Stimulated activated CD8-positive, alpha-beta memory T cell treated with anti-CD3 and anti-CD28 coated beads, Interleukin-15, amount 100 ng/mL, for 1 hour (primary cell): Measurements from ENCODE around the gene ADGRV1.
"Not testable (repeated sequence)": the region's sequence is repeated elsewhere in the genome, so short reads cannot be mapped to it uniquely, and the experiment has no call there.

Experiments used
- DNase-seq: peaks from one replicate; pipeline ENCODE4 v3.0.0-alpha.2; 2020; ENCODE audit warnings: low read depth

ADGRV1 gene

DNA sequence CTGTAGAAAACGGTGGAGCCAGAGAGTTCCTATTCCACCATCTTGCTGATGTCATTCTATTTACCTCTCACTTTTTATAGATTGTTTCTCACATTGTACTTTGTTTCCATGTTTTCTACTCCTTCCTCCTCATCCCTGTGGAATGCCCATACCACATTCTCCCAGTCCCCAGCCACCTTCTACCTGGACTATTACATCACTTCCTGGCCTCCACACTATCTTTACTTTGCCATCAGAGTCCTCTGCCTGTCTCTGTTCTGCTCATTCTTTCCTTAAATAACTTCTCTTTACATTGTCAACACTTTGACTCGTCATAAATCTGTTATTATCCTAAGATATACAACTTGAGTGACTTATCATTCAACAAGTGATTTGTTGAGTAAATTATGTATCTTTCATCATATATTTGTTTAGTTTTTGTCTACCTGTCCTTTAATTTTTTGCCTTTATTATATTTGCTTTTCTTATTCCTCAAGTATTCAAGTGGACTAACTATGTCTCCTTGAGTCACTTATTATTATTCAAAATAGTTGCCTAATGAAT, 182.5 kb downstream of the ADGRV1 start:
- no peak for DNase-seq

DNA sequence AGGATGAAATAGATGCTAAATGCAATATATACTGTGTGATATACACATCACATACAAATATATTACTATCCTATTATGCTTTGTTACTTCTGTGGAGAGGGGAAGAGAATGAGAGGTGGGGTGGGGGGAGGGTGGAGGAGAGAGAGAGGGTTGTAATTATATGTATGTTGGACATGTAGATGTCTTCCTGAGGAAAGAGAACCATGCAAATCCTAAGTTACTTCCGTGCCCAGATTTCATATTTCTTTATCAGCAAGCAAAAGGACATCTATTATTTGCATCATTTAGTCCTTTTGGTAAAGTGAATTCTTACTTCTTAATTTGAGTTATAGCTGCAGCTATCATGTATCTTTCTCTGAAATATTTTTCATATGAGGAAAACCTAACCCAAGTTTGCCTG, 187.5 kb downstream of the ADGRV1 start:
- DNase-seq, result no peak

DNA sequence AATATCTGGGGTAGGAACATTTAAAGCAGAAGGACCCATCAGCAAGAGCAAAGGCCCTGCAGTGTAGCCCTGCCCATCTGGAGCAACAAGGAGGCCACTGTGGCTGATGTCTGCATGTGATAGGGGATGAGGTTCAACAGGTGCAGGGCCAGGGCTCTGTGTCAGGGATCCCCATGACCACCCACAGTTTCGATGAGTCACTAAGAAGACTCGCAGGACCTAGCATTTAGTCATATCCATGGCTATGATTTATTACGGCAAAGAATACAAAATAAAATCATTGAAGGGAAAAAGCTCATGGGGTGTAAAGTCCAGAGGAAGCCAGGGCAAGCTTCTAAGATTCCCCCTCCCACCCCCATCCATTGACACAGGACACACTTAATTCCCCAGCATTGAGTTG, 188.6 kb downstream of the ADGRV1 start:
- DNase-seq, result no peak

DNA sequence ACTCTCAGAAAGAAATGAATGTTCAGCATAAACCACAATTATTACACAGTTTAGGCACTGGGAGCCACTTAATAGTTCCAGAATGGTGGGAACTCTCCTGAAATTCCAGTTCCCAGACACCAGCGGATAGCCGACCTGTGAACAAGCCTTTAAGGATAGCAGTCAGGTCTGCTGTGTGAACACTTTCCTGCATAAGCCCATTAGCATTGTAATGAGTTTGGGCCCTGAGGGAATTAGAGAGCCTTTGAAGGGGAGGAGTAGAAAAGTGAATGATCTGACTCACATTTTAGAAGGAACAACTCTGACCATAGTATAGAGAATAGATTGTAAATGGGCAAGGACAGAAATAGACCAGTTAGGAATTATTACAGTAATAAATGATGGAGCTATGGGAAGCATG, 189.1 kb downstream of the ADGRV1 start:
- DNase-seq, result no peak

DNA sequence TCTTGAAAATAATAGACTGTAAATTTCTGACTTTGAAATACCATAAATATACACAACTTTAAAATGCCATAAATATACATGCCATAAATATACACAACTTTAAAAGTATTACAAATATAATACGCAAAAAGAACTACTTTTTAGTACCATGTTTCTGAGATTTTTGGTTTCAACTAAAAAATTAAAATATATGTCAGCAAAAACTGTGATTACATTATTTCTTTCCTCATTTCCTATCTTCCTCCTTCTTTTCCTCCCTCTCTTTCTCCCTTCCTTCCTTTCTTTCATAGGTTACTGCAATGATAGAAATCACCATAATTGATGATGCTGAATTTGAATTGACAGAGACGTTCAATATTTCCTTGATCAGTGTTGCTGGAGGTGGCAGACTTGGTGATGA, 200.5 kb downstream of the ADGRV1 start:
- DNase-seq, result no peak

DNA sequence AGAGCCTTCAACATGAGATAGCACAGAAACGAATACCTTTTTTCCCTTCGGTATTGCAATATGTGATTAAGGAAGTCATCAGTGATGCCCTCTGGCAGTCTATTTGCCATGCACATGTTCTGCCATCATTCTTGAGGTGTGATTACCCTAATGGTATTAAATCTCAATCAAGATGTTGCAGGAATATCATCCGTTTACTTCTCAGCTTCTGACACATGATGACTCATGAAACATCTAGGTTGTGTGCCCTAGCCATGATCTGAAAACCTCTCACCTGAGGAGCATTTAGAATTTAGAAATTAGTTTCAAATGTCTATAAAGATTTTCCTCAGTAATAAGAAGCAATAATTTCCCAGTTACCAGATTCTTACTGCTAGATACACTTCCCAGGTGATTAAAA, 209.1 kb downstream of the ADGRV1 start:
- DNase-seq, result no peak

DNA sequence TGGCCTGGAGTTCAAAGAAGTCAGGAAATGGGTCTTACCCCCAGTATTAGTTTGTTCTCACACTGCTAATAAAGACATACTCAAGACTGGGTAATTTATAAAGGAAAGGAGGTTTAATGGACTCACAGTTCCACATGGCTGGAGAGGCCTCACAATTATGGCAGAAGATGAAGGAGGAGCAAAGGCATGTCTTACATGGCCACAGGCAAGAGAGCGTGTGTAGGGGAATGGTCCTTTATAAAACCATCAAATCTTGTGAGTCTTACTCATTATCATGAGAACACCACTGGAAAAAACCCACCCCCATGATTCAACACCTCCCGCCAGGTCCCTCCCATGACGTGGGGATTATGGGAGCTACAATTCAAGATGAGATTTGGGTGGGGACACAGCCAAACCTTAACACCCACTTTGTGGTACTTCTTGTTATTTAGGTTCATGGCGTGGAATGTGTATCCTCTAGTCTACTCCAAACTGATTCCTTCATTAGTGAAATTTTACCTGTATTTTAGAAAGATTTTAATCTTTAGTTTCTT, 211.5 kb downstream of the ADGRV1 start:
- not testable (repeated sequence) for DNase-seq

DNA sequence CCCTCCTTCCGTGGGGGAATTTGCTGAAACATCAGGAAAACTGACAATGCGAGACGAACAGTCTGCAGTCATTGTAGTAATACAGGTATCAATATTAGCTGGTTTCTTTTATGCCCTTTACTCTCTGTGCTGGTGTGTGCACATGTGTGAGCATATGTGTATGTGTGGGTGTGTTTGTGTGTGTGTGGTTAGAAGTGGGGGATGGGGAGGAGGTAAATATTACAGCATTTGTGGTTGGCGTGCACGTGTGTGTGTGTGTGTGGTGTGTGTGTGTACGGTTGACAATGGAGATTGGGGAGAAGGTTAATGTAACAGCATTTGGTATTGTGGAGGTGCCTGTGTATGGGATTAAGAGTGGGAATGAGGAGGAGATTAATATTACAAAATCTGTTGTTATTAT, 219.4 kb downstream of the ADGRV1 start:
- no peak for DNase-seq

DNA sequence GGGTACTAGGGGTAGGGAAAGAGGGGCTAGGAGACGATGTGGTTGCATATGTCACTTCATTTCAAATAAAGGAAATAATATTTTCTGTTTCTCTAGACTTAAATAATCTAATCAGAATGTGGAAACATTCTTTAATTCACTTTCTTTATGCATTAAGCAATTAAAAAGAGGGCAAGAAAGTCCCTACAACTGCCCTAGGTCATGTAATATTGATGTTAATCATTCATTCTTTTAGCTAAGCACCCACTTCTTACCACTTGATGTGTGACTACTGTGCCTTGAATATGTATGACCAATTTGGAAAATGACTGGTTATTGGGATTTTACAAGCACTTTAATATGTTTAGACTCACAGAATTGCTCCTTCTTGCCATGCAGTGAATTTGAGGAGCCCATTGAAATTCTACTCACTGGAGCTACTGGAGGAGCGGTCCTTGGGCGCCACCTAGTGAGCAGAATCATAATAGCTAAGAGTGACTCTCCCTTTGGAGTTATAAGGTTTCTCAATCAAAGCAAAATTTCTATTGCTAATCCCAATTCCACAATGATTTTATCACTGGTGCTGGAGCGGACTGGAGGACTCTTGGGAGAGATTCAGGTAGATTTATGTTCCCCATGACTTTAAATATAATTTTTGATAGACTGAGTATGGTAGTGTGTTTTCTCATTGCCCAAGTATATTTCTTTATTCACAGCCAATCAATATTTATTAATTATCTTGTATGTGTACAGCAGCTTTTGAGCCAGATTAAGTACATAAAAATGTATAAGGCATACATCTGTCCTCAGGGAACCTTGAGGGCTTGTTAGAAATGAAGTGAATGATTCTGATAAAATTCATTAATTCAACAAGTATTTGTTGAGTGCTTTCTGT, 225.1 kb downstream of the ADGRV1 start:
- peak; percentile 49 for DNase-seq

DNA sequence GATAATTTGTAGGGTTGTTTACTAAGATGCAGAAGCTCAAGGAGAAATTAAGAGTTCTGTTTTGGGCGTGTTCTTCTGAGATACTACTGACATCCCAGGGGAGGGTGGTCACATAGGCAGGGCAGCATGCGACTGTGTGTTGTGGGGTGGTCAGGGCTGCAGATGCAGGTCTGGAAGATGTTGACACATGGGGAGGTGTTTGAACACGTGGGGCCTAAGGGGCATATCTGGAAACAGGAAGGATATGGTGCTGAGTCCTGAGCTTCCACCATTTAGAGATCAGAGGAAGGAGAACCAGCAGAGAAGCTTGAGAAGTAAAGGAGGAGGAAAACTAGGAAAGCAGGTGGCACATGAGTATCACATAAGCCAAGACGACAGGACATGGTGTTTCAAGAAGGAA, 228.2 kb downstream of the ADGRV1 start:
- DNase-seq, result no peak

DNA sequence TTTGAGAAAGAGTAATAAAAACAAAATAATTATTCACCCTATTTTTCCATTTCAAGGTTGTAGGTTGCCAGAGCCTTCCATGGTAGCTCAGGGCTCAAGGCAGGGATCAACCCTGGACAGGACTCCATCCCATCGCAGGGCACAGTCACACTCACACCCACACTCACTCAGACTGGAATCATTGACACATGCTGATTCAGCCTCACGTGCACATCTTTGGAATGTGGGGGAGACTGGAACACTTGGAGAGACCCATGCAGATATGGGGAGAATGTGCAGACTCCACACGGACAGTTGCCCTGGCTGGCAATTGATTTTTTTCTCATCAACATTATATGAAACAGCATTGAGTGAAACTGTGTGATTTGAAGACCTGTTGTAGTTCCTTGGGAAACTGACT, 234.1 kb downstream of the ADGRV1 start:
- no peak for DNase-seq

DNA sequence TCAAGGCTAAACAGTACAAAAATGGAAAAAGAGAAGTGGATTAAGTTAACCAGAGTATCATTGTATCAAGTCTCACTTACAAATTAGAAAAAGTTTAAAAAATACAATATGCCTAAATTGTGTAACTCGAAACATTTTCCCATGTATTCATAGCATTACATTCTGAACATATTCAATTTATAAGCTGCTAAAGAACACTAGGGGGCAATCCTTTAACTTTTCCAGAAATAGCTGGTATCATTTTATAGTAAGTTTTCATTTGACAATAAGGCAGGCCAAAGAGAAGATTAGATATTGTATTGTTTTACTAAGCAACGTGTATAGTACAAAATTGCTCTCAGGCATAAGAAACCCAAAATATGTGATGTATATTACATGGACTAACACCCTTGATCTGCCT, 234.6 kb downstream of the ADGRV1 start:
- no peak for DNase-seq

DNA sequence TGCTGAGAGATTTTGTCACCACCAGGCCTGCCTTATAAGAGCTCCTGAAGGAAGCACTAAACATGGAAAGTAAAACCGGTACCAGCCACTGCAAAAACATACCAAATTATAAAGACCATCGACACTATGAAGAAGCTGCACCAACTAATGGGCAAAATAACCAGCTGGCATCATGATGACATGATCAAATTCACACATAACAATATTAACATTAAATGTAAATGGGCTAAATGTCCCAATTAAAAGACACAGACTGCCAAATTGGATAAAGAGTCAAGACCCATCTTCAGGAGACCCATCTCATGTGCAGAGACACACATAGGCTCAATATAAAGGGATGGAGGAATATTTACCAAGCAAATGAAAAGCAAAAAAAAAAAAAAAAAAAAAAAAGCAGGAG, 238.3 kb downstream of the ADGRV1 start:
- not testable (repeated sequence) for DNase-seq

DNA sequence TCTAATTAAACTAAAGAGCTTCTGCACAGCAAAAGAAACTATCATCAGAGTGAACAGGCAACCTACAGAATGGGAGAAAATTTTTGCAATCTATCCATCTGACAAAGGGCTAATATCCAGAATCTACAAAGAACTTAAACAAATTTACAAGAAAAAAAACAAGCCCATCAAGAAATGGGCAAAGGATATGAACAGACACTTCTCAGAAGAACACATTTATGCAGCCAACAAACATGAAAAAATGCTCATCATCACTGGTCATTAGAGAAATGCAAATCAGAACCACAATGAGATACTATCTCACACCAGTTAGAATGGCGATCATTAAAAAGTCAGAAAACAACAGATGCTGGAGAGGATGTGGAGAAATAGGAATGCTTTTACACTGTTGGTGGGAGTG, 241.5 kb downstream of the ADGRV1 start:
- not testable (repeated sequence) for DNase-seq

DNA sequence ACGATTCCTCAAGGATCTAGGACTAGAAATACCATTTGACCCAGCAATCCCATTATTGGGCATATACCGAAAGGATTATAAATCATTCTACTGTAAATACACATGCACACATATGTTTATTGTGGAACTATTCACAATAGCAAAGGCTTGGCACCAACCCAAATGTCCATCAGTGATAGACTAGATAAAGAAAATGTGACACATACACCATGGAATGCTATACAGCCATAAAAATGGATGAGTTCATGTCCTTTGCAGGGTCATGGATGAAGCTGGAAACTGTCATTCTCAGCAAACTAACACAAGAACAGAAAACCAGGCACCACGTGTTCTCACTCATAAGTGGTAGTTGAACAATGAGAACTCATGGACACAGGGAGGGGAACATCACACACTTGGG, 241.9 kb downstream of the ADGRV1 start:
- DNase-seq, result not testable (repeated sequence)

DNA sequence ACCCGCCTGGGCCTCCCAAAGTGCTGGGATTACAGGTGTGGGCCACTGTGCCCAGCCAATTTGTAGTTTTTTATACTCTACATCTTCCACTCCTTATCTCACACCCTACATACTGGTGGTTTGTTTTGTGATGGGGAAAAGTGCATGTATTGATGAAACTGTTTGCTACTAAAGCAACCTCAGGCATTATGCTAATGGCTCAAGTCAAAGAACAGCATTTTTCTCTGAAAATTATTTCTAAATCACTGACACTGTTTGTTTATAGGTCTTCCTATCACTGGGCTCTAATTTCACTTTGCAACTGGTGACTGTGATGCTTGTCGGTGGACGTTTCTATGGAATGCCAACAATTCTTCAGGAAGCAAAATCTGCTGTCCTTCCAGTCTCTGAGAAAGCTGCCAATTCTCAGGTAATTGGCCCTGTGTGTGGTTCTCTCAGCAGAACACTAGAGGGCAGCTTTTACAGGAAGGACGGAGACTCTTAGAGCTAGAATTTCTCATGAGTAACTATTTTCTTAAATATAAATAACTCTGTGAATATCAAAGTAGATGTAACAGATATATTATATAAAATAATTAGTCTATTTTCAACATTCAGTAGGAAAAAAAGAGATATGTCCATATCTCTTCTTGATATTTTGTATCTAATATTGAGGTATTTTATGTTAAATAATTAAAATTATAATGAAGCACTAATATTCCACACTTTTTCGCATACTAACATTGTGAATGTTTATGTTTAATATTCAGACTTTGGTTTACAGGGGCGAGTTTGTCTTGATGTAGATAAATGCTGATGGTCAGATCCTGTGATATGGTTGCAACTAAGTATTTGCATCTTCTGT, 244.1 kb downstream of the ADGRV1 start:
- DNase-seq, result no peak

DNA sequence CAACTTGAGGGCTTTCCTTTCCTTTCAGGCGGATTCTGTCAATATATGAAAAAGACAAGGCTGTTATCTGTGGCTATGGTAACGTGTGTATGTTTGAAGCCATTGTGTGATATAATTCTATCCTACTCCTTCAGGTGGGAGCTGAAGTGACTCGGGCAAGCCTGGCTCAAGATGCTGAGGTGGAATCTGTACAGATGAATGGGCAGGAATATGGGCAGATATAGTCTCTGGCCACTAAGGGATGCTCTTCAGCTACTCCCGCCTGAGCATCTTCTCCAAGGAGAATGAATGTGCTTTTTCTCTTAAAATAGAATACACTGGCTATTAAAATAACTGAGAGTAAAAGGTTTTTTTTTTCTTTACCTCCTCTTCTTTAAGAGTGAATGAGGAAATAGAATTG, 244.8 kb downstream of the ADGRV1 start:
- no peak for DNase-seq

DNA sequence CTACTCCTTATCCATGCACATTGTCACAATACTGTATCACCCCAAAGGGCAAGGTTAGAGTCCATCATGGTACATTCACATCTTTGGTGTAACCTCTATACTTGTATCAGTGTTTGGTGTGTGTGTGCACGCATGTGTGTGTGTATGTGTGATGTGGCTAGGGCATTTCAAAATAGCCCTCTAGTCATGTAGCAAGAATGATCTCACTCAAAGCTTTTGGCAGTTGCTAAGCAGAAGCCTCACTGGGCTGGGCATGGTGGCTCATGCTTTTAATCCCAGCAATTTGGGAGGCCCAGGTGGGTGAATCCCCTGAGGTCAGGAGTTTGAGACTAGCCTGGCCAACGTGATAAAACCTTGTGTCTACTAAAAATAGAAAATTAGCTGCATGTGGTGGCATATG, 245.3 kb downstream of the ADGRV1 start:
- no peak for DNase-seq

DNA sequence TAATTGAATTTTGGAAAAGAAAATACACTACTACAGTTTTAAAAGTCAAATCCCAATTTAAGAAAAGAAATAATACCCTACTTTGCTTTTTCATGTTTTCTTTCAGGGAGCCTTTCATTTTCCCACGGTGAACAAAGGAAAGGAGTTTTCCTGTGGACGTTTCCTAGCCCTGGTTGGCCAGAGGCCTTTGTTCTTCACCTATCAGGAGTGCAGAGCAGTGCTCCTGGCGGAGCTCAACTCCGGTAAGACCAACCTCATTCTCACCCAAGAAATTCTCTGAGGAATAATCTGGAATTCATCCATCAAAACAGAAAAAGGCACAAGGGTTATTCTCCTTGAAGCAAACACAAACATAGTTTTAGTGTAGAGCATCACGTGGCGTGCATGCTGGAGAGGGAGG, 248.9 kb downstream of the ADGRV1 start:
- no peak for DNase-seq

DNA sequence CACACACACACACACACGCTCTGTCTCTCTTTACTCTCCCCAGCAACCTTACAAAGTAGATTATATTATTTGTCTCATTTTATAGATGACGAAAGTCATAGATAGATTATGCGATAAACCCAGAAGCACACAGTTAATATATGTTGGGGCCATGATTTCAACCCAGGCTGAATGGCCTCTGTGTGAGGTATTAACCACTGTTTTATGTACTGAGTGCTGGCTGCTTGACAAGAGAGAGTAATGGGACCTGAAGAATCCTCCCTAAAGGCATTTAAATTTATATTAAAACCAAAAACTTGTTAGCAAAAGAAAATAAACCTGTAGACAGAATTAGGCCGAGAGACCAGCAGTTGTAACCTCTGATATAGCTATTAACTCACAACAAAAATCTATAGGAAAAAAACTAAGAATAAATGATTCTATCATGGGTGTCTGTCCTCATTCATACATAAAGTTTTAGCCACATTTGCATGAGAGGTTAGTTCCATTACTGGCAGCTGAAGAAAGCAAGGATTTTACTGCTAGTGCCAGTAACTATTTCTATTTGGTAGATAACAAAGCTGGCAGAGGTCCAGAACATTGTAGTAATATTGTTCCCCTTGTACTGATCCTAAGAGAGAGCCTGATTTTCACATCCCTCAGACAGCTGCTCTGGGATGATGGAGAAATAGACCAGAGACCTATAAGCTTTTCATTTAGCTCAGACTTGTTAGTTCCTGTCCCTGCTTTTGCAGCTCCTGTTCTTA, 250.9 kb downstream of the ADGRV1 start:
- no peak for DNase-seq

DNA sequence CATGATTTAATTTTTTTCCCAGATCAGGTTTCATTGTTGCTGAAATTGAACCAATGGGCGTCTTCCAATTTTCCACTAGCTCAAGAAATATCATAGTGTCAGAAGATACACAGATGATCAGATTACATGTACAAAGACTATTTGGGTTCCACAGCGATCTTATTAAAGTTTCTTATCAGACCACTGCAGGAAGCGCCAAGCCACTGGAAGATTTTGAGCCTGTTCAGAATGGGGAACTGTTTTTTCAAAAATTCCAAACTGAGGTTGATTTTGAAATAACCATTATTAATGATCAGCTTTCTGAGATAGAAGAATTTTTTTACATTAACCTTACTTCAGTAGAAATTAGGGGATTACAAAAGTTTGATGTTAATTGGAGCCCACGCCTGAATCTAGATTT, 251.6 kb downstream of the ADGRV1 start:
- DNase-seq, result no peak

DNA sequence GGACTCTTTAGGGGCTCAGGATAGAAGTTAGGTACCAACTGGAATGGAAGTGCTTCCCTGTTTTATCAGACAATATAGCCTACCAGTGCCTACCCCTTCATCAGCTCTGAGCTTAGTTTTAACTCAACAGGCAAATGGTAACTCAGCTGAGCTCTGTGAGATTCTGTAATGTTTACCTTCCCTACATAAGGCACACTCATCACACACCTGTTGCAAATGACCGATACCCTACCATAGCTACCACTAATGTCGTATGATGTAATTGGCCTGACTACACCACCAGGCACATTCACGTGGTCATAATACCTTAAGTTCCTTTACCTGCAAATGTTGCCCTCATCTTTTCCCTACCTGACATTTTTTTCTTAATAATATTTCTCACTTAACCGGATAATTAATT, 254.8 kb downstream of the ADGRV1 start:
- no peak for DNase-seq
